ENCODE measurements around the gene COTL1.
"Not testable (repeated sequence)": the region's sequence is repeated elsewhere in the genome, so short reads cannot be mapped to it uniquely, and the experiment has no call there.

Gene COTL1

GRCh38 chr16:84559311-84559932 lies 58.5 kb downstream of the COTL1 start:
- no peak for TF ChIP-seq CTCF (IDR thresholded peaks at IDR 0.05; ENCODE audit: insufficient read depth, missing control alignments)
- DNase-seq (ENCODE audit: insufficient read length, low spot score) (no peak), FAIRE-seq (no peak)

DNA sequence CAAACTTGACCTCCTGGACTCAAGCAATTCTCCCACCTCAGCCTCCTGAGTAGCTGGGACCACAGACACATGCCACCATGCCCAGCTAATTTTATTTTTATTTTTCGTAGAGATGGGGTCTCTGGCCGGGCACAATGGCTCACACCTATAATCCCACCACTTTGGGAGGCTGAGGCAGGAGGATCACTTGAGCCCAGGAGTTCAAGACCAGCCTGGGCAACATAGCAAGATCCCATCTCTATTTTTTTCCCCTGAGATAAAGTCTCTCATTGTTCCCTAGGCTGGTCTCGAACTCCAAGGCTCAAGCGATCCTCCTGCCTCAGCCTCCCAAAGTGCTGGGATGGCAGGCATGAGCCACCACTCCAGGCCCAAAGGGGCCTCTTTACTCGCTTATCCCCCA lies 59.0 kb downstream of the COTL1 start:
- DNase-seq (ENCODE audit: insufficient read length, low spot score); FAIRE-seq: not testable (repeated sequence)

GRCh38 chr16:84557504-84557903 lies 60.4 kb downstream of the COTL1 start:
- no peak for FAIRE-seq
- DNase-seq (ENCODE audit: insufficient read length, low spot score), result no peak
- no peak for TF ChIP-seq CTCF (IDR thresholded peaks at IDR 0.05; ENCODE audit: insufficient read depth, missing control alignments)

DNA sequence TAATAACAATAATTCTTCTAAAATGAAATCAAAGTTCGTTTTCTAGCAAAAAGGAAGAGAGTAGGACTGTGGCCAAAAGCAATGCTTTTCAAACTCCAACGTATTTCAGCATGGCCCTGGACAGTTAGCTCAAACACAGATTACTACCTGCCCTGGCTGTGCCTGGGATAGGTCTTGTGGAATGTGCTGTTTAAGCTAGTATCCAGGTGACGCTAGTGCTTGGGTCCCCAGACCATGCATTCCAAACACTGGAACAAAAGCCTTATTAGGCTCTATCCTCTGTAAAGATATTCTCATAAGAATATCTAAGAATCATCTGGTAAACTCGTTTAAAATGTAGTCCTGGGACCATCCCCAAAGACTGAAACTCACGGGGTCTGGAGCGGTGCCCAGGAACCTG lies 60.8 kb downstream of the COTL1 start:
- TF ChIP-seq CTCF (IDR thresholded peaks at IDR 0.05; ENCODE audit: insufficient read depth, missing control alignments), result no peak
- no peak for DNase-seq (ENCODE audit: insufficient read length, low spot score)
- FAIRE-seq, result no peak

- no peak for TF ChIP-seq CTCF (IDR thresholded peaks at IDR 0.05; ENCODE audit: insufficient read depth, missing control alignments)
- FAIRE-seq (no peak), DNase-seq (ENCODE audit: insufficient read length, low spot score) (no peak)
Observed at GRCh38 chr16:84555418-84556196, 62.3 kb downstream of the COTL1 start.

GRCh38 chr16:84554627-84555328 lies 63.1 kb downstream of the COTL1 start:
- DNase-seq (ENCODE audit: insufficient read length, low spot score) (no peak), FAIRE-seq (no peak)
- no peak for TF ChIP-seq CTCF (IDR thresholded peaks at IDR 0.05; ENCODE audit: insufficient read depth, missing control alignments)

- no peak for DNase-seq (ENCODE audit: insufficient read length, low spot score)
- TF ChIP-seq CTCF (IDR thresholded peaks at IDR 0.05; ENCODE audit: insufficient read depth, missing control alignments), result no peak
- no peak for FAIRE-seq
Observed at GRCh38 chr16:84553873-84554399, 63.9 kb downstream of the COTL1 start.

Data from D721Med (cell line).